T follicular helper cell (primary cell): ENCODE measurements around the gene CTCF.
"Not testable (repeated sequence)": the region's sequence is repeated elsewhere in the genome, so short reads cannot be mapped to it uniquely, and the experiment has no call there.

ENCODE experiments used
- DNase-seq: peaks from one replicate; pipeline ENCODE4 v3.0.0-alpha.2; 2020; ENCODE audit warnings: low read depth
- total RNA-seq, 2 experiments: gene quantifications; one replicate each; lab custom pipeline; 2026; lab: John Stamatoyannopoulos, UW

CTCF gene, protein sequence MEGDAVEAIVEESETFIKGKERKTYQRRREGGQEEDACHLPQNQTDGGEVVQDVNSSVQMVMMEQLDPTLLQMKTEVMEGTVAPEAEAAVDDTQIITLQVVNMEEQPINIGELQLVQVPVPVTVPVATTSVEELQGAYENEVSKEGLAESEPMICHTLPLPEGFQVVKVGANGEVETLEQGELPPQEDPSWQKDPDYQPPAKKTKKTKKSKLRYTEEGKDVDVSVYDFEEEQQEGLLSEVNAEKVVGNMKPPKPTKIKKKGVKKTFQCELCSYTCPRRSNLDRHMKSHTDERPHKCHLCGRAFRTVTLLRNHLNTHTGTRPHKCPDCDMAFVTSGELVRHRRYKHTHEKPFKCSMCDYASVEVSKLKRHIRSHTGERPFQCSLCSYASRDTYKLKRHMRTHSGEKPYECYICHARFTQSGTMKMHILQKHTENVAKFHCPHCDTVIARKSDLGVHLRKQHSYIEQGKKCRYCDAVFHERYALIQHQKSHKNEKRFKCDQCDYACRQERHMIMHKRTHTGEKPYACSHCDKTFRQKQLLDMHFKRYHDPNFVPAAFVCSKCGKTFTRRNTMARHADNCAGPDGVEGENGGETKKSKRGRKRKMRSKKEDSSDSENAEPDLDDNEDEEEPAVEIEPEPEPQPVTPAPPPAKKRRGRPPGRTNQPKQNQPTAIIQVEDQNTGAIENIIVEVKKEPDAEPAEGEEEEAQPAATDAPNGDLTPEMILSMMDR
- total RNA-seq: 99.7 to 142 reads per million in 2 experiments

DNA sequence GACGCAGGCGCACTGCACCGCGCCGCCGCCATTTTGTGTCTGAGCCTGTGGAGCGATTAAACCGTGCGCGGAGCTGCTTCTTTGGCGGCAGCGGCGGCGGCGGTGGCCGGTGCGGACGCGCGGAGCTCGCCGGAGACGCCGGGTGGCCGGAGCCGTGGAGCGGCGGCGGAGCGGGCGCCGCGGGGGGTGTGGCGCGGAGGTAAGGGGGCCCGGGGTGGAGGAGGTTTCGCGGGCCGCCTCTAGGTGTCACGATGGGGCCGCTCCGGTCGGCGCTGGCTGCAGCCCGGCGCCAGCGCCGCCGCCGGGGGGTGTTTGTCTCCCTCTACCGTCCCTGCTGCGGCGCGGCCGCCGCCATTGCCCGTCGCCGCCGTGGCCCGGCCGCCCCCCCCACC lies at the start of gene CTCF:
CTCF (plus strand) TSS at position 1 of the 392 bp plus-strand sequence. CDS start 48,307 bp downstream, outside the sequence.
- DNase-seq: peak; percentile 79

DNA sequence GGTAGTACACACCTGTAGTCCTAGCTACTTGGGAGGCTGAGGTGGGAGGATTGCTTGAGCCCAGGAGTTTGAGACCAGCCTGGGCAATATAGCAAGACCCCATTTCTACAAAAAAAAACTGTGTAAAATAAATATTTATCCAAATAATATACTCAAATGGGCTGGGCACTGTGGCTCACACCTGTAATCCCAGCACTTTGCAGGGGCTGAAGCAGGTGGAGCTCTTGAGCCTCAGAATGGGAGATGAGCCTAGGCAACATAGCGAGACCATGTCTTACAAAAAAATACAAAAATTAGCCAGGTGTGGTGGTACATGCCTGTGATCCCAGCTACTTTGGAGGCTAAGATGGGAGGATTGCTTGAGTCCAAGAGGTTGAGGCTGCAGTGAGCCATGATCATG lies 48.4 kb upstream of the CTCF start:
- DNase-seq: not testable (repeated sequence)

DNA sequence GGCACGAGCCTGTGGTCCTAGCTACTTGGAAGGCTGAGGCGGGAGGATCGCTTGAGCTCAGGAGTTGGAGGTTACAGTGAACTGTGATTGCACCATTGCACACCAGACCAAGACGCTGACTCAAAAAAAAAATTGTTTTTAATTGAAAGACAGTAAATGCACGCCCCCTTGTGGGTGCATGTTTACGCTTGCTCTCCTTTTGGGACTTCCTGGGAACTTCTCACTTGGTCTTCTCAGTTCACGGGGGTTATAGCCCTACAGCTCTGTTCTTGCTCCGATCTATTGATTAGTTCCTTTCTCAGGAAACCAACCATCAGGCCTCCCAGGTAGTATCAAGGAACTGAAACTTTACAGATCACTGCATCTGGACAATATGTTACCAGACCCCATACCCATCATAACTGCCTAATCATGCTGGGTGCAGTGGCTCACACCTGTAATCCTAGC lies 47.9 kb upstream of the CTCF start:
- DNase-seq: peak; percentile 71

DNA sequence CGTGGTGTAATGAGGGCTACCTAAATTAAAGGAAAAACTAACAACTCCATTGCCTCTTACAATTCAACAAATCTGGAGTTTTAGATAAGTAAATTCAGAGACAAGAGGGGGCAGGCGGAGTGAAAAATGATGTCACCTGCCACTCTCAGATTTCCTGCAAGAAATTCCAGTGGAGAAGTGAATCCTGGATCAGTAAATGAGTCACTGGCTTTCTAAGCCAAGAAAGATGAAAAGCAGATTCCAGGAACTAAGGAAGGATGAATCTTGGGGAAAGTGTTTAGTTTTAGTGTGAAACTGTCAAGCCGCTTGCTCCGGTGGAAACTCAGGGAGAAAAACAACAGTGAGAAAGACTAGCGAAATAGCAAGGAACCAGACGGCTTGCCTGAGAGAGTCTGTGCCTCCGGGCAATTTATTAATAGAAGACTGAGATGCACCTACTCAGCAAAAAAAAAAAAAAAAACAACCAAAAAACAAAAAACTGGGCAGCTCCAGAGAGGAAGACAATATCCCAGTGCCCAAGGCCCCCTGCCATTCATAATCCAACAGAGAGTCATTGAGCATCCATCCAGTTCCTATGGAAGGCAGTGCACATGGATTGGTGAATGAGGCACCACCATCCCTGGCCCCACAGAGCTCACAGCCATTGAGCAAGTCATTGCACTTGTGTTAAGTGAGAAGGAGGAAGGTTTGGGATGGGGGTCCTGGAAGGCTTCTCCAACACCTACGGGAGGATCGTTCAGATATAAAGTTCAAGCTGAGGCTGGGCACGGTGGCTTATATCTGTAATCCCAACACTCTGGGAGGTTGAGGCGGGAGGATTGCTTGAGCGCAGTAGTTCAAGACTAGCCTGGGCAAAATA lies 45.8 kb upstream of the CTCF start:
- no peak for DNase-seq

DNA sequence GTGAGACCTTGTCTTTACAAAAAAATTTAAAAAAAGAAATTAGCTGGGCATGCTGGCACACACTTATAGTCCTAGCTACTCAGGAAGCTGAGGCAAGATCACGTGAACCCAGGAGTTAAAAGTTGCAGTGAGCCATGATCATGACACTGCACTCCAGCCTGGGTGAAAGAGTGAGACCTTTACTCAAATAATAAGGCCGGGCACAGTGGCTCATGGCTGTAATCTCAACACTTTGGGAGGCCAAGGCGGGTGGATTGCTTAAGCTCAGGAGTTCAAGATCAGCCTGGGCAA lies 45.2 kb upstream of the CTCF start:
- DNase-seq: no peak

DNA sequence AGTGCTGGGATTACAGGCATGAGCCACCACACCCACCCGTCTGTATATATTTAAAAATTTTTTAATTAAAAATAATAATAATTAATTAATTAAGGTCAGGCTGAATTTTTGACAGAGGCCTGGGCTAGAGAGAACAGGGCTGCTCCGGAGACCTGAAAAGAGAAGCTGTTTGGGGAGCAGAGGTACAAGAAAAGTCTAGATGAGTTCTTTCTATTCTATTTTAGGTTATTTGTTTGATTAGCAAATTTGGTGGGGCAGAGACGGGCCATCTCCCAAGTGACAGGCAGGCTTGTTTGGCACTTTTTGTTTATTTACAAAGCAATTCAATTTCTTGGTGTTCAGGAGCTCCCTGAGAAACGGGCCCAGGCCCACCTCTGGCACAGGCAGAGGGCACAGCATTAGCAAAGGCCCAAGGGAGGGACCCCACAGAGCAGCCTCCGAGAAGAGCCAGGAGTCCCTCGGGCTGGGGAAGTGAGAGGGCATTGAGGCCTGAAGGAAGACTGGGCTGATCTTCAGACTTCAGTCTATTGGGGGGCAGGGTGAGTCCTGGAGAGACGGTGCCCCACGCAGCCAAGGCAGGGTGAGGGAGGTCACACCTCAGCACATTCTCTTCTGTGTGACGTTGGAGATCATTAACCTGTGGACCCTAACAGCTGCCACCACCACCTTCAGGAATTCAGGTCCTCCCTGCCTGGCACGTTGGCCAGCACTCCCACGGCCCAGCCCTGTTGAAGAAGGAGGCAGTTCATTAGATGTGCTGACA lies 44.5 kb upstream of the CTCF start:
- no peak for DNase-seq

DNA sequence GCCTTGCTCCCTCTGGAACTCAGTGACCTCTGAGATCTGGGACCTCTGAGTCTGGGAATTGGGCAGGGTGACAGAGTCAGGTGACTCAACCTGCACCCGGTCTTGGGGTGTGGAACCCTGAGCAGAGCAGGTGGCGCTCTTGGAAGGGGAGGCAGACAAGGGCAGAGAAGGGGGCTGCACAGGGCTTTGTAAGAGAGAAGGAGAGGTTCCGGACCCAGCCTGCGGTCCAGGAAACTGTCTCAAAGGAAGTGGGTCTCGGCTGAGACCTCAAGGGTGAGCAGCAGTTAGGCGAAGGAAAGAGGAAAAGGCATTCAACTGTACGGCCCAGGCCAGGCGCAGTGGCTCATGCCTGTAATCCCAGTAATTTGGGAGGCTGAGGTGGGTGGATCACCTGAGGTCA lies 43.6 kb upstream of the CTCF start:
- no peak for DNase-seq

DNA sequence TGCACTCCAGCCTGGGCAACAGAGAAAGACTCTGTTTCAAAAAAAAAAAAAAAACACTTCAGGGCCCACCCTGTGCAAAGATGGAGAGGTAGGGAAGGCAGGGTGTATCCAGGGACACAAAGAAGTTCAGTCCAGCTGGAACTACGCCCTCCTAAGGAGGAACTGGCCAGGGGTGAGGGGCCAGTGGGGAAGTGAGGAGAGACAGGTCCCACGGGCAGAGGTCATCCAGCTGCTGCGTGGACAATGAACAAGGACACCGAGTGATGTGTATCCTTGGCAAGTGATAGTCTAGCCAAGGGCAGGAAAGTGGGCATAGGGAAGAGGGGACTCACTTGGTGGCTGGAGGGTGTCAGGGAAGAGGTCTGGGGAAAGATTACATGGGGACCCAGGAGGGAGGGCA lies 43.1 kb upstream of the CTCF start:
- no peak for DNase-seq

DNA sequence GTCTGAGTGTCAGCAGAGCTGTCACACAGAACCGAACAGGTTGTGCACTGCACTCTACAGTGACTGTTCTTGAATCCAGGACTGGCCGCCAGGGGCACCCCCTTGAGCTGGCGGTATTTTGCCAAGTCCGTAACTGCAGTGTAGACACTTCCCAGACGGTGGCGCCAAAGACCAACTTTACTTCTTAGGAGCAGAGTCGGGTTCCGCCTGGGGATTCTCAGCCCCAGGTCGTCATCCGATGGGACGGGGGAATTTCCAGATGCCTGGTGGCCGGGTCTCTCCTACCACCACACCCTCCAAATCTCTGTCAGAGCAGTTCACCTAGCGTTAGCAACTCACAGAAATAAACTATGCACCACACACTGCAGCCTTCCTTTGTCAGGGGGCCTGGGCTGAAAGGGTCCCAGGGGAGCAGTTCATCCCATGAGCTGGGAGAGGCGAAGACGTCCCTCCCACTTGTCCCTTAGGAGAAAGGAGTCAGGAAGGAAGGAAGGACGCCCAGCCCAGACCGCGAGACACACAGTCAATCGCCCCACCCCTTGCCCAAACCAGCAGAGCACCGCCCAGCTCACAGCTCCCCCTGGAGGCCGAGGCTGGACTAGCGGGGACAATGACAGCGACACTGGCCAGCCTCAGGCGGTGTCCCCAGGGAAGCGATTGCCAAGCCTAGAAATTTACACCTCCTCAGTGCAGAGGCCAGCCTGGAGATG lies 41.1 kb upstream of the CTCF start:
- peak; percentile 96 for DNase-seq

DNA sequence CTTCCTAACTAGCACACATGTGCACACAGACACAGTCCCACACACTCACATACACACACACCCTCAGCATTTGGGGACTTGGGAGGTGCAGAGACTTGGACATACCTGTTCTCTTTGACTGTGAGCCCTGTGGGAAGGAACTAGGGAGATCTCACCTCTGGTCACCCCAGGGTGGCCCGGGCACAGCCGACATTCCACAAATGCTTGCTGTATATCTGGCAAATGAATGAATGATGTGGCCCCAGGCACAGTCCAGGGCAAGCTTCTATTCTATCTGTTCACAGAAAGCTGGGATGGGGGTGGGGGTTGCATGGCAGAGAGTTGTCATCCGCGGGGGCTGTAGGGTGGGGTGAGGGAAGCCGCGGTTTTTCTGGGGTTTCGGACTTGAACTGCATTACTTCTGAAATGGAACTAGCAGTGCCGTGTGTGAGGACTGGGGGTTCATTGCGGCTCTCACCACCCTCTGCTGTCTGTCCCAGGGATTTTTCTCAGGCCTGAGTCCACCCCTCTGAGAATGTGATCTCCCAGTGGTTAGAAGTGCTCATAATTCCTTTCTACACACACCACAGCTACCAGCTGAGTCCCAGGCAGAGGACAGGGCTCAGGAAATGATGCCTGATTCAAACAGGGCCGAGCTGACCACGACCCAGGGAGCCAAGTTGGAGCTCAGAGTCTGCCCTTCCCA lies 37.0 kb upstream of the CTCF start:
- DNase-seq: no peak

DNA sequence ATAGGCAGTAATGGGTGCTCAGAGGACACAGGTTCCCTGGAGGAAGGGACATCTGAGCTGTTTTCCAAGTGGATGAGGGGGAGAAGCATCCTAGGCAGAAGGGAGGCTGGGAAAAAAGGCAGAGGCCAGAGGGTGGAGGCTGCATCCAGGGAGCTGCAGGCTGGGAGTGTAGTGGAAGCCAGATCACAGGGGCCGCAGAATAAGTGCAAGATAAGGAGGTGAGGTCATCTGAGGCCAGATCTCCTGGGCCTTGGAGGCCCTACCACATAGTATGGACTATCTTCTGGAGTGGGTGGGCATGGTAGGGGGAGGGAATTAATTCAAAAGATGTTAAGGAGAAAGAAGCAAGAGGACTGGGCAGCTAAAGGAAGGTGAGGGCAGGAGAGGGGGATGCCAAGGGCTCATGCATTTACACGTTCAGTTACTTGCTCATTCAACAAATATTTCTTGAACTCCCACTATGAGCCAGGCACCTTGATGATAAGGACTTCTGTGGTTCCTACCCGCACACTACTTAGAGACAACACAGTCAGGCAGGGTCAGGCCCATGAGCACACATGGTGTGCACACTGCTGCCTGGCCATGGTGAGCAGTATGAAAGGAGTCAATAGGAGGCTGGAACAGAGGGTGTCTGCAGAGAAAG lies 36.1 kb upstream of the CTCF start:
- no peak for DNase-seq

DNA sequence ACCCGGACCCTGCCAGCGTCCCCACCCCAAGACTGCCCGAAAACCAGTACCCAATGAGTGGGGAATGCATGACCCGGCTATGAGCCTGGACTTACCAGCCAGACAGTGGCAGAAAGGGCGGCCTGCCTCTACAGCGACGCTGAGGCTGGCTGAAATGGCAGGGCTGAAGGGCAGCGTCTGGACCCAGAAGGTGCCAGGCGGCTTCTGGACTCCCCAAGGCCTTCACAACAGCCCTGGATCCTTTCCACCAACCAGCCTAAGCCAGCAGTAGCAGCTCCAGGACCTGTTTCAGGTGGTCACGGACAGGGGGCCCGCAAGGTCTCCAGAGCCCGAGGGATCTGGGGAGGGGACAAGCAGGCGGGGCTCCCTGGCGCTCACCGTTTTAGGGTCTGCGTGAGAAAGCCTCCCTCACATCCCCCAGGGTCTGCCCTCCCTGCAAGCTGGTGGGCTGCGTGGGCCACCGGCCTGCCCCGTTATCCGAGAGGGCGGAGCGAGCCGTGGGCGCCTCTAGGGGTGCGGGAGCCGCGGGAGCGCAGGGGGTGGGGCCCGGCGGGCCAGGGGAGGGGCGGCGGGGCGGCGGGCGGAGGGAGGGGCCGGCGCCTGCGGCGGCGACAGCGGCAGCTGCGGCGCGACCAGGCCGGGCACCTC lies 34.0 kb upstream of the CTCF start, which contains the start of gene RIPOR1:
RIPOR1 (plus strand) TSS at position 608 of the 648 bp plus-strand sequence. CDS start 9,618 bp downstream, outside the sequence.
- DNase-seq: no peak

DNA sequence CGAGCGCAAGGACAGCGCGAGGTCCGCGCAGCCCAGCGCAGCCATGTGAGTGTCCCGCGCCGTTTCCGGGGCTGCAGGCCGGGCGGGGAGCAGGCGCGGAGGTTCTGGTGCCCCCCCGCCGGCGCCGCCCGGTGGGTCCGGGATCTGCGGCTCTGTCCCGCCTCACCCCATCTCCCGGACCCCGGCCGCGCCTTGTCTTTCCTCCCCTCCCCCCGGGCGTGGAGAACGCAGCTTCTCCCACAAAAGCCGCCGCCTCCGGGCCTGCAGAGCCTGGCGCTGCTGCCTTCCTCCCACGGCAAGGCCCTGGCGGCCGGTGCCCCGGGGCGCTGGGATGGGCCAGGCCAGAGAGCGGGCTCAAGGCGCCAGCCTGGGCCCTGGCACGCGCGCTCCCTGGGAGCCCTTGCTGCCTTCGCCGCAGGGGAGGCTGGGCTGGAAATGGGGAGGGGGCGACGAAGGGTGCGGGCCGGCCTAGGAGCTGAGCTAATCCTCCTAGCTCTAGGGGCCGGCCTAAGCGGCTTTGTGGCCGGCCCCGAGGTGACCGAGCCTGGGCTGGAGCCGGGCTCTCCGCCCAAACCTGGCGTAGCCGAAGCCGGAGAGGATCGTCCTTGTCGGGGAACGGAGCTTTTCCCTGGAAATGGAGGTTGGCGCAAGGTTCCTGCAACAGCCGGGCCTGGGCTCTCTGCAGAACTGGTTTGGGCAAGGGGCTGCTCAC lies 33.3 kb upstream of the CTCF start:
- DNase-seq: no peak

DNA sequence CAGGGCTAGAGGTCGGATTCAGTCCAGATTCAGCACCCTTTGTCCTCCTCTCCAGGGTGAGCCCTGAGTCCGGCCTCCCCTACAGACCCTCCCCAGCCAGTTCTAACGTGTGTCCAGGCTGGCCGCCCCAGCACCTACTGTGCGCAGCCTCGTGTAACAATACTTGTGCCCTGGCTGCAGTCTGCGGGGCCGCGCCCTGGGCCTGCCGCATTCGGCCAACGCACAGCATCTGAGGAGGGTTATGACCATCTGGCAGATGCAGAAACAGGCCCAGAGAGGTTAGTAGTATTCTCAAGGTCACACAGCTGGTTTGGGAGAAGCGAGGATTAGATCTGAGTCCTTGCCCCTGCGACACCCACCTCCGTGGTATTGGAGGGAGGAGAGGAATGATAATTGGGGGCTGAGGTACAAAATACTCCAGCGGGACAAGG lies 32.7 kb upstream of the CTCF start:
- no peak for DNase-seq

DNA sequence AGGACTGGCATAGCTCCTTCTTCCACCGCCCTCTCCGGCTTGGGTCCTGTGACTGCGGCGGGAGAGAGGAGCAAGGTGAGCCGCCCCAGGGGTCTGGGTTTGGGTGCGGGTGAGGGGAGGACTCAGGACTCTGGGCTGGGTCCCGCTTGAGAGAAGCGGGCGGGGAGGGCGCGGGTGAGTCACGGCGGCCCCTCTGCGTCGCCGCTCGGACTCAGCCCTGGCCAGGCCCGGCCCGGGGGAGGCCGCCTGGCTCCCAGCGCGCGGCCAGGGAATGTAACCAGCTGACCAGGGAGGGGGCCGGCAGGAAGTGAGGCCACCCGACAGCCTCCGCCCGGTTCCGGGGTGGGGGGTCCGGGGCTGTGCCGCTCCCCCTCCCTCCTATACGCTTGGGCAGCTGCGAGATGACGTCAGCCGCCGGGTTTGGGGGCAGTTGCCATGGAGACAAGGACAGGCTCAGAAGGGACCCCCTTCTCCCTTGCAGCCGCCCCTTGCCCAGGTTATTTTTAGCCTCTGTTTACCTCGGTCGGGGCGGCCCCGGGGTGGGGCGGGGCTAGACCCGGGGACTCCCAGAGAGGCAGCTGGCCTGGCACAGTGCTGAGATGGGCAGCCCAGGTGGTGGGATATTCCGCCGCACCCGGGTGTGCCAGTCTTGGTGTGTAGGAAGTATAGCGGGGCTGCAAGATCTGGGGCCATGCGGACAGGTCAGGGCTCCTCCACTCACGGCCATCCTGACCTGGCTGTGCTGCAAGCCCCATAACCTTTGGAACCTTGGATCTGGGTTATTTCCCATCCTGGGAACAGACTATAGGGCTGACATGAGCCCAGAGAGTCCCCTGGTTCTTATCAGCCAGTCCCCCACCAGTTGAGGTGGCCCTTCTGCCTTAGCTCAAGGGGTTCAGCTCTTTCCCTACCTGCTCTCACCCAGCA lies 32.0 kb upstream of the CTCF start:
- DNase-seq: no peak

DNA sequence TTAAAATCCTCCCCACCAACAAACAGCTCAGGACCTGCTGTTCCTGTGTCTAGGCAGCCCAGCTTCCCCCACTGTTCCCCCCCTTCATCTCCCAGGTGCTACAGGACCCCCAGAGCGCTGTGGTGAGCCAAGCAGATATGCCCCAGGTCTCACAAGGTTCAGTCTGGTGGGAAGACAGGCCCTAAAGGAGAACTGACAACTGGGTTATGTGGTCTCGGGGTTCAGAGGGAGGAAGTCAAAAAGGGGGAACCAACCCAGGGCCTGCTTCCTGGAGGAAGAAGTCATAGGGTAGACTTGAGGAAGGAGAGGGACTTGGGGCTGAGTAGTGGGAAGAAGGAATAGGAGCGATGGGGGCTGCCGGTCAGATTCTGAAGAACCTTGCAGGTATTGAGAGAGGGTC lies 31.1 kb upstream of the CTCF start:
- no peak for DNase-seq

DNA sequence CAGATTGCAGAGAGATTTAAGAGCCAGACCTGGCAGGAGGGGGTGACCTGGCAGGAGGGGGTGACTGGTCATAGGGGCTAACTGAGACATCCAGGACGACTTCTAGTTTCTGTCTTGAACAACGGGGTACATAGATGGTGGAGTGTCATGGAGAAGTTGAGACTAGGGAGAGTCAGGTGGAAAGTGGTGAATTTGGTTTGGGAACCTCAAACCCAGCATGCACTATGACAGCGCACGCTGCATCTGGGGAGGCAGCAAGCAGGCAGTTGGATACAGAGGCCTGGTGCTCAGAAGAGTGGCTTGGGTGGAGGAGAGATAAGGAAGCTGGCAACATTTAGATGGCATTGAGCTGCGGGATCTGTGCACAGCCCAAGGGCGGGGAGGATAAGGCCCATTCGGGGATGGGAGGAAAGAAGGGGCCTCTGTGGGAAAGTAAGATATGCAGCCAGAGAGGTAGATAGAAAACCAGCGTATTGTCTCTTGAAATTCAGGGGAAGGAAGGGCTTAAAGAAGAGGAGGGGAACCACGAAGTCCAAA lies 29.2 kb upstream of the CTCF start:
- DNase-seq: no peak
